SK-N-SH (cell line): ENCODE results near the gene AIFM3.

ENCODE experiments used
- POLR2AphosphoS5 ChIP-seq: IDR thresholded peaks from 2 replicates; pipeline ENCODE4 v1.6.1; 2012; ENCODE audit warnings: low read depth, low read length
- RAD21 ChIP-seq: IDR thresholded peaks from 2 replicates; pipeline ENCODE4 v1.6.1; 2012; ENCODE audit warnings: mild to moderate bottlenecking, low read length
- RFX5 ChIP-seq: IDR thresholded peaks from 2 replicates; pipeline ENCODE4 v1.6.1; 2012; ENCODE audit warnings: mild to moderate bottlenecking, improper control_type of control experiment, low read length
- TAF1 ChIP-seq: IDR thresholded peaks from 2 replicates; pipeline ENCODE4 v1.6.1; 2012; ENCODE audit warnings: low read depth, mild to moderate bottlenecking, low read length, moderate library complexity, borderline replicate concordance
- TF ChIP-seq, protein P1 (sequence below): IDR thresholded peaks from 2 replicates; pipeline ENCODE4; 2012
- TF ChIP-seq, protein P2 (sequence below): fragments of 200-600 bp; sonication (generic); IDR thresholded peaks from 2 replicates; pipeline ENCODE4 v1.6.1; 2017; ENCODE audit warnings: antibody characterized with exemption, mild to moderate bottlenecking, moderate library complexity

DNA sequence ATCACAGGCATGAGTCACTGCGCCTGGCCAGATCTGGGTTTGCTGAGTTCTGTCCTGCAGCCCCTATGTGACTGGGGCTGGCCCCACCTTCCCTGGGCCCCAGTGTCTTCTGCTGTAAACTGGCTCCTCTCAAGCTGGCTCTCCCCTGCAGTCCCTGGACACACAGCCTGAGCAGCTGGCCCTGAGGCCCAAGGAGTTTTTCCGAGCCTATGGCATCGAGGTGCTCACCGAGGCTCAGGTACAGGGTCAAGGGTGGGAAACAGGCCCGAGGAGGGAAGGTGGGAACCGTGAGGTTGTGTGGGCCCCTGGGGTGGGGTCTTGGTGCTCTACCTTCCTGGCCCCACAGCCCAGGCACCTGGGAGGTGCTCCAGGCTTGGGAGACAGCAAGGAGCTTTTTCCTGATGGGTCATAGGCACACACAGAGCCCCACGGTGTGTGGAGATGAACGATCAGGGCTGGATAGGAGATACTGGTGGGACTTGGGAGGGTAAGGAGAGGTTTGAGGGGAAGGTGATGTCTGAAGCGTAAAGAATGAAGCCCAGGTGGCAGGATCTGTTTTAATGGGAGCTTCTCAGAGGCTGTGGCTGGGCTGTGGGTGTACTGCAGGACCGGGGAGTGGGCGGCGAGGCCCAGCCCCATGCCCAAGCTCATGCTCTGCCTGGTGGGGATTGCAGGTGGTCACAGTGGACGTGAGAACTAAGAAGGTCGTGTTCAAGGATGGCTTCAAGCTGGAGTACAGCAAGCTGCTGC is 8.7 kb downstream of the AIFM3 start:
- TF ChIP-seq, protein P1, sequence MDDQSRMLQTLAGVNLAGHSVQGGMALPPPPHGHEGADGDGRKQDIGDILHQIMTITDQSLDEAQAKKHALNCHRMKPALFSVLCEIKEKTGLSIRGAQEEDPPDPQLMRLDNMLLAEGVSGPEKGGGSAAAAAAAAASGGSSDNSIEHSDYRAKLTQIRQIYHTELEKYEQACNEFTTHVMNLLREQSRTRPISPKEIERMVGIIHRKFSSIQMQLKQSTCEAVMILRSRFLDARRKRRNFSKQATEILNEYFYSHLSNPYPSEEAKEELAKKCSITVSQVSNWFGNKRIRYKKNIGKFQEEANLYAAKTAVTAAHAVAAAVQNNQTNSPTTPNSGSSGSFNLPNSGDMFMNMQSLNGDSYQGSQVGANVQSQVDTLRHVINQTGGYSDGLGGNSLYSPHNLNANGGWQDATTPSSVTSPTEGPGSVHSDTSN = no peak
- TF ChIP-seq RAD21 (no peak), TAF1 (no peak), RFX5 (no peak), POLR2AphosphoS5 (no peak)
- TF ChIP-seq, protein P2, sequence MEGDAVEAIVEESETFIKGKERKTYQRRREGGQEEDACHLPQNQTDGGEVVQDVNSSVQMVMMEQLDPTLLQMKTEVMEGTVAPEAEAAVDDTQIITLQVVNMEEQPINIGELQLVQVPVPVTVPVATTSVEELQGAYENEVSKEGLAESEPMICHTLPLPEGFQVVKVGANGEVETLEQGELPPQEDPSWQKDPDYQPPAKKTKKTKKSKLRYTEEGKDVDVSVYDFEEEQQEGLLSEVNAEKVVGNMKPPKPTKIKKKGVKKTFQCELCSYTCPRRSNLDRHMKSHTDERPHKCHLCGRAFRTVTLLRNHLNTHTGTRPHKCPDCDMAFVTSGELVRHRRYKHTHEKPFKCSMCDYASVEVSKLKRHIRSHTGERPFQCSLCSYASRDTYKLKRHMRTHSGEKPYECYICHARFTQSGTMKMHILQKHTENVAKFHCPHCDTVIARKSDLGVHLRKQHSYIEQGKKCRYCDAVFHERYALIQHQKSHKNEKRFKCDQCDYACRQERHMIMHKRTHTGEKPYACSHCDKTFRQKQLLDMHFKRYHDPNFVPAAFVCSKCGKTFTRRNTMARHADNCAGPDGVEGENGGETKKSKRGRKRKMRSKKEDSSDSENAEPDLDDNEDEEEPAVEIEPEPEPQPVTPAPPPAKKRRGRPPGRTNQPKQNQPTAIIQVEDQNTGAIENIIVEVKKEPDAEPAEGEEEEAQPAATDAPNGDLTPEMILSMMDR = no peak
